OCI-LY7 (cell line): Measurements from ENCODE around the gene SETBP1. TPM values are rescaled to one million over a fixed set of nuclear protein-coding genes. Genes with fewer than 3 reads are reported as not detected.

Source experiments
- BruUV-seq: library from RNA; stranded (reverse); fragments of 400-500 nt; replicated peaks from 2 replicates; lab custom pipeline; 2021; lab: Mats Ljungman, UMichigan
- CTCF ChIA-PET: fragments of 300-600 bp; sonication (Branson Sonifier 250); formaldehyde crosslinking; loops from one replicate; lab custom pipeline; 2022; ENCODE audit warnings: antibody characterized with exemption; ENCODE audit not compliant: unreplicated experiment; lab: Charles Lee
- POLR2A ChIA-PET: fragments of 300-600 bp; sonication (Branson Sonifier 250); formaldehyde crosslinking; loops from one replicate; lab custom pipeline; 2022; ENCODE audit warnings: antibody characterized with exemption; lab: Charles Lee
- DNase-seq: peaks from one replicate; pipeline ENCODE4 v3.0.0-alpha.2; 2015; ENCODE audit warnings: low spot score
- H2AFZ ChIP-seq: fragments of 200-600 bp; sonication (generic), shearing (Covaris generic); 2 replicates; pipeline ENCODE4 v1.6.1; 2014; ENCODE audit warnings: mild to moderate bottlenecking, antibody characterized with exemption, low read length, moderate library complexity
- H3K27ac ChIP-seq: fragments of 200-600 bp; sonication (generic); 2 replicates; pipeline ENCODE4 v1.5.1; 2014; ENCODE audit warnings: mixed run types, low read depth, mild to moderate bottlenecking, moderate library complexity, low read length, inconsistent platforms; ENCODE audit not compliant: poor library complexity, severe bottlenecking
- H3K36me3 ChIP-seq: fragments of 200-600 bp; sonication (generic); 2 replicates; pipeline ENCODE4 v1.6.1; 2014; ENCODE audit warnings: mild to moderate bottlenecking, antibody characterized with exemption, low read length, moderate library complexity, mixed read lengths; ENCODE audit not compliant: insufficient read depth
- H3K4me1 ChIP-seq: fragments of 200-600 bp; sonication (generic); 2 replicates; pipeline ENCODE4 v1.5.1; 2014; ENCODE audit warnings: mild to moderate bottlenecking, low read length; ENCODE audit not compliant: insufficient read depth, poor library complexity, severe bottlenecking
- H3K4me2 ChIP-seq: fragments of 200-600 bp; sonication (generic); 2 replicates; pipeline ENCODE4 v1.6.1; 2014; ENCODE audit warnings: mild to moderate bottlenecking, low read length
- H3K4me3 ChIP-seq: fragments of 200-600 bp; sonication (generic); 2 replicates; pipeline ENCODE4 v1.5.1; 2014; ENCODE audit warnings: mild to moderate bottlenecking, low read depth, low read length; ENCODE audit not compliant: poor library complexity, severe bottlenecking
- H3K79me2 ChIP-seq: fragments of 200-600 bp; sonication (generic); 2 replicates; pipeline ENCODE4 v1.6.1; 2016; ENCODE audit warnings: low read depth, mild to moderate bottlenecking, low read length, moderate library complexity, mixed read lengths; ENCODE audit not compliant: insufficient read depth
- H3K9me2 ChIP-seq: fragments of 200-600 bp; sonication (generic); 2 replicates; pipeline ENCODE4 v1.6.1; 2016; ENCODE audit warnings: mild to moderate bottlenecking, low read length, mixed read lengths; ENCODE audit not compliant: insufficient read depth
- H3K9me3 ChIP-seq: fragments of 200-600 bp; sonication (generic); 2 replicates; pipeline ENCODE4 v1.6.1; 2014; ENCODE audit warnings: mild to moderate bottlenecking, mixed run types, low read length, mixed read lengths
- H4K20me1 ChIP-seq: fragments of 200-600 bp; sonication (generic); 2 replicates; pipeline ENCODE4 v1.6.1; 2014; ENCODE audit warnings: mild to moderate bottlenecking, antibody characterized with exemption, low read length, moderate library complexity, mixed read lengths; ENCODE audit not compliant: insufficient read depth
- CTCF ChIP-seq: fragments of 200-600 bp; sonication (generic); conservative IDR thresholded peaks from 2 replicates; pipeline ENCODE4 v1.5.1; 2014; ENCODE audit warnings: mild to moderate bottlenecking, antibody characterized with exemption, low read length, moderate library complexity, mixed read lengths
- EZH2phosphoT487 ChIP-seq: fragments of 200-600 bp; sonication (generic); IDR thresholded peaks from 2 replicates; pipeline ENCODE4 v1.6.1; 2018; ENCODE audit warnings: low read depth, borderline replicate concordance, mild to moderate bottlenecking, mixed run types, antibody characterized with exemption, low read length, moderate library complexity, mixed read lengths
- intact Hi-C: fragments of 100-400 bp; cut with micrococcal nuclease; formaldehyde crosslinking; loops from one replicate; pipeline ENCODE4 v1.10.0; 2022; ENCODE audit not compliant: unreplicated experiment
- total RNA-seq, 2 experiments: library from RNA; depleted of rRNA in 1 of 2; stranded (reverse); fragments of >200 nt in 1 of 2; shearing (Covaris generic) in 1 of 2; gene quantifications; 2 replicates each; pipeline ENCODE4 v1.2.3, GENCODE V29; 2014 to 2022

SETBP1 gene
- total RNA-seq, 2 experiments from 2014 or later: 2.6 to 9.1 TPM

- H3K9me3 ChIP-seq: no peaks in the 10 kb centered on the region
- no peak overlapping the region for H2AFZ ChIP-seq
- intact Hi-C loops: no loop called here
- DNase-seq: no peak
- peaks cover 8% of the 10 kb centered on the region for H3K4me1 ChIP-seq
- no peak overlapping the region for H3K27ac ChIP-seq
- no TSS peak for BruUV-seq
- CTCF ChIA-PET: no interaction called here
- H3K4me2 ChIP-seq: no peak overlapping the region
- no peaks in the 10 kb centered on the region for H4K20me1 ChIP-seq
- H3K36me3 ChIP-seq: no peaks in the 10 kb centered on the region
- H3K4me3 ChIP-seq: no peak overlapping the region
- no peaks in the 10 kb centered on the region for H3K79me2 ChIP-seq
- H3K9me2 ChIP-seq: no peaks in the 10 kb centered on the region
- POLR2A ChIA-PET: interaction anchor here (0.5 kb wide), 1 partner anchor 21 kb away, joined by 3 read pairs; no protein-coding TSS in a partner anchor
- TF ChIP-seq EZH2phosphoT487: no peak
- no peak for TF ChIP-seq CTCF
Measured at GRCh38 chr18:44840058-44840790, 159.5 kb downstream of the SETBP1 start.

GRCh38 chr18:44841221-44841620 lies 160.5 kb downstream of the SETBP1 start:
- DNase-seq: no peak
- no peak overlapping the region for H3K4me3 ChIP-seq
- H3K27ac ChIP-seq: no peak overlapping the region
- no peaks in the 10 kb centered on the region for H3K9me3 ChIP-seq
- BruUV-seq: no TSS peak
- H3K36me3 ChIP-seq: no peaks in the 10 kb centered on the region
- TF ChIP-seq CTCF (no peak), EZH2phosphoT487 (no peak)
- no peak overlapping the region for H3K4me2 ChIP-seq
- H3K9me2 ChIP-seq: no peaks in the 10 kb centered on the region
- ChIA-PET CTCF (no interaction called here), POLR2A (no interaction called here)
- H3K79me2 ChIP-seq: no peaks in the 10 kb centered on the region
- H4K20me1 ChIP-seq: no peaks in the 10 kb centered on the region
- H2AFZ ChIP-seq: no peak overlapping the region
- intact Hi-C loops: no loop called here
- peaks cover 8% of the 10 kb centered on the region for H3K4me1 ChIP-seq
